GM23338 (cell line): Measurements from ENCODE around the gene PPP1R9A. TPM values are rescaled to one million over a fixed set of nuclear protein-coding genes. Genes with fewer than 3 reads are reported as not detected.

Source experiments
- ATAC-seq: fragments of 200-7000 bp; cut with Tn5 transposase; 3 replicates; pipeline ENCODE4 v1.9.1; 2020
- DNase-seq: peaks from one replicate; pipeline ENCODE4 v3.0.0-alpha.2; 2015; ENCODE audit warnings: low spot score
- H2AFZ ChIP-seq: fragments of 200-600 bp; sonication (generic); 2 replicates; pipeline ENCODE4 v1.8.0; 2016; ENCODE audit warnings: antibody characterized with exemption, mild to moderate bottlenecking, moderate library complexity
- H3F3A ChIP-seq: fragments of 200-600 bp; sonication (generic); replicated peaks from 2 replicates; pipeline ENCODE4 v1.8.0; 2017; ENCODE audit warnings: antibody characterized with exemption, mixed run types, low read depth
- H3K27ac ChIP-seq: fragments of 200-600 bp; sonication (generic); 2 replicates; pipeline ENCODE4 v1.6.1; 2016; ENCODE audit warnings: low read depth
- H3K27me3 ChIP-seq: fragments of 200-600 bp; sonication (generic); 2 replicates; pipeline ENCODE4 v1.8.0; 2016; ENCODE audit warnings: mild to moderate bottlenecking, mixed run types, moderate library complexity; ENCODE audit not compliant: insufficient read depth
- H3K36me3 ChIP-seq: fragments of 200-600 bp; sonication (generic); 2 replicates; pipeline ENCODE4 v1.8.0; 2016; ENCODE audit warnings: mild to moderate bottlenecking; ENCODE audit not compliant: insufficient read depth
- H3K4me1 ChIP-seq: fragments of 200-600 bp; sonication (generic); 2 replicates; pipeline ENCODE4 v1.8.0; 2016; ENCODE audit warnings: mild to moderate bottlenecking, moderate library complexity; ENCODE audit not compliant: insufficient read depth
- H3K4me2 ChIP-seq: fragments of 200-600 bp; sonication (generic); 2 replicates; pipeline ENCODE4 v1.7.1; 2017; ENCODE audit warnings: mixed run types
- H3K4me3 ChIP-seq: fragments of 200-600 bp; sonication (generic); 2 replicates; pipeline ENCODE4 v1.6.1; 2016; ENCODE audit warnings: mixed run types
- H3K79me2 ChIP-seq: fragments of 200-600 bp; sonication (generic); replicated peaks from 2 replicates; pipeline ENCODE4 v1.8.0; 2017; ENCODE audit warnings: mild to moderate bottlenecking; ENCODE audit not compliant: insufficient read depth
- H3K9me2 ChIP-seq: fragments of 200-600 bp; sonication (generic); 2 replicates; pipeline ENCODE4 v1.8.0; 2017; ENCODE audit not compliant: insufficient read depth
- H4K20me1 ChIP-seq: fragments of 200-600 bp; sonication (generic); replicated peaks from 2 replicates; pipeline ENCODE4 v1.8.0; 2017; ENCODE audit warnings: mild to moderate bottlenecking; ENCODE audit not compliant: insufficient read depth
- H3K27ac Mint-ChIP-seq: 2 replicates; pipeline ENCODE4 v1.8.0; 2020; ENCODE audit warnings: inconsistent platforms, mild to moderate bottlenecking, moderate library complexity, mixed read lengths
- H3K27me3 Mint-ChIP-seq: 3 replicates; pipeline ENCODE4 v1.8.0; 2022; ENCODE audit warnings: low read depth, mild to moderate bottlenecking, moderate library complexity, mixed read lengths, inconsistent platforms; ENCODE audit not compliant: insufficient read depth, poor library complexity
- H3K36me3 Mint-ChIP-seq: 3 replicates; pipeline ENCODE4 v1.8.0; 2021; ENCODE audit warnings: low read depth, mild to moderate bottlenecking, inconsistent platforms, moderate library complexity, mixed read lengths
- H3K4me1 Mint-ChIP-seq: 3 replicates; pipeline ENCODE4 v1.8.0; 2020; ENCODE audit warnings: mild to moderate bottlenecking, inconsistent platforms, mixed read lengths
- H3K4me3 Mint-ChIP-seq: 3 replicates; pipeline ENCODE4 v1.8.0; 2021; ENCODE audit warnings: moderate library complexity, mild to moderate bottlenecking, inconsistent platforms, mixed read lengths
- H3K9me3 Mint-ChIP-seq: 3 replicates; pipeline ENCODE4 v1.8.0; 2020; ENCODE audit warnings: moderate library complexity, mild to moderate bottlenecking, inconsistent platforms, mixed read lengths
- CREB1 ChIP-seq: fragments of 250-450 bp; sonication (Bioruptor Pico); IDR thresholded peaks from 2 replicates; pipeline ENCODE4 v1.5.0; 2020; ENCODE audit warnings: low read depth, mild to moderate bottlenecking, moderate library complexity
- CTCF ChIP-seq, 2 experiments: fragments of 200-600 bp in 1 of 2; sonication (generic) in 1 of 2; conservative IDR thresholded peaks; 2 replicates each; pipeline versions ENCODE4 v1.5.1 to v1.6.1; 2016 to 2017; ENCODE audit warnings: antibody characterized with exemption in 2 of 2, low read depth in 2 of 2, mild to moderate bottlenecking in 2 of 2, moderate library complexity in 1 of 2
- ETS1 ChIP-seq: IDR thresholded peaks from 2 replicates; pipeline ENCODE4 v1.6.1; 2016; ENCODE audit warnings: antibody characterized with exemption
- EZH2 ChIP-seq: fragments of 200-600 bp; sonication (generic); IDR thresholded peaks from one replicate; pipeline ENCODE4 v1.8.0; 2017; ENCODE audit warnings: antibody characterized with exemption, mild to moderate bottlenecking, low read depth; ENCODE audit not compliant: unreplicated experiment
- EZH2phosphoT487 ChIP-seq: fragments of 200-600 bp; sonication (generic); IDR thresholded peaks from one replicate; pipeline ENCODE4 v1.8.1; 2018; ENCODE audit warnings: antibody characterized with exemption; ENCODE audit not compliant: unreplicated experiment
- JUNB ChIP-seq: IDR thresholded peaks from one replicate; pipeline ENCODE4 v1.6.1; 2016; ENCODE audit warnings: antibody characterized with exemption; ENCODE audit not compliant: unreplicated experiment
- NANOG ChIP-seq: IDR thresholded peaks from 2 replicates; pipeline ENCODE4 v1.6.1; 2016; ENCODE audit warnings: antibody characterized with exemption, borderline replicate concordance
- POLR2AphosphoS5 ChIP-seq: IDR thresholded peaks from 2 replicates; pipeline ENCODE4 v1.6.1; 2016; ENCODE audit warnings: antibody characterized with exemption, low read depth
- REST ChIP-seq: IDR thresholded peaks from one replicate; pipeline ENCODE4 v1.6.1; 2018; ENCODE audit warnings: antibody characterized with exemption; ENCODE audit not compliant: unreplicated experiment
- STAT1 ChIP-seq: IDR thresholded peaks from one replicate; pipeline ENCODE4 v1.6.1; 2016; ENCODE audit warnings: antibody characterized with exemption; ENCODE audit not compliant: unreplicated experiment
- ZNF114 ChIP-seq: fragments of 250-450 bp; sonication (Bioruptor Pico); IDR thresholded peaks from 2 replicates; pipeline ENCODE4 v1.5.0; 2020; ENCODE audit warnings: mild to moderate bottlenecking, moderate library complexity
- ZNF331 ChIP-seq: fragments of 250-450 bp; sonication (Bioruptor Pico); IDR thresholded peaks from 2 replicates; pipeline ENCODE4 v1.5.0; 2020; ENCODE audit warnings: low read depth, mild to moderate bottlenecking, moderate library complexity
- ZNF462 ChIP-seq: fragments of 250-450 bp; sonication (Bioruptor Pico); IDR thresholded peaks from 2 replicates; pipeline ENCODE4 v1.5.0; 2020; ENCODE audit warnings: mild to moderate bottlenecking, moderate library complexity
- polyA plus RNA-seq: library from polyadenylated mRNA; unstranded; fragments of >200 nt; fragmentation: Nextera tagmentation; extraction: Ambion mirVana; gene quantifications from 2 replicates; pipeline ENCODE4 v1.2.1, GENCODE V29; 2016
- total RNA-seq: library from RNA; depleted of rRNA; stranded (reverse); fragments of >200 nt; shearing (Covaris generic); gene quantifications from 2 replicates; pipeline ENCODE4 v1.2.3, GENCODE V29; 2014

PPP1R9A gene
- total and polyA plus RNA-seq, 2 experiments from 2014 or later, result 10.6 to 31.8 TPM

- Histone ChIP-seq H3K79me2 (peaks cover 78% of the 10 kb centered on the region), H3K27me3 (no peaks in the 10 kb centered on the region), H4K20me1 (no peaks in the 10 kb centered on the region; the same call in 1 of the 2 replicates), H3K36me3 (no peaks in the 10 kb centered on the region), H2AFZ (no peak overlapping the region), H3K4me1 (peaks cover 64% of the 10 kb centered on the region), H3K9me2 (no peaks in the 10 kb centered on the region), H3K4me3 (peak overlapping the region; percentile 30; the same call in 1 of the 2 replicates), H3K27ac (no peak overlapping the region), H3K4me2 (peak overlapping the region; percentile 71), H3F3A (no peaks in the 10 kb centered on the region)
- DNase-seq (no peak), ATAC-seq (no peak)
- peak overlapping the region; percentile 60; the same call in 1 of the 2 replicates for H3K27ac Mint-ChIP-seq
- H3K4me3 Mint-ChIP-seq, result peak overlapping the region; percentile 48; the same call in 2 of the 3 replicates
- peaks cover 12% of the 10 kb centered on the region for H3K36me3 Mint-ChIP-seq
- no peak for TF ChIP-seq ETS1
- no peak for TF ChIP-seq EZH2phosphoT487
- no peak for TF ChIP-seq POLR2AphosphoS5
- TF ChIP-seq ZNF114 (CRISPR knock-in tag), result no peak
- TF ChIP-seq CREB1 (CRISPR knock-in tag), result no peak
- no peak for TF ChIP-seq EZH2
- TF ChIP-seq CTCF (conservative IDR thresholded peaks at IDR 0.05; ENCODE audit: low read depth in 2 of 2), result no peak
- TF ChIP-seq REST, result no peak
- TF ChIP-seq STAT1, result no peak
- no peak for TF ChIP-seq ZNF331
- no peak for TF ChIP-seq JUNB
- no peak for TF ChIP-seq NANOG
- TF ChIP-seq ZNF462 (CRISPR knock-in tag), result no peak
- H3K4me1 Mint-ChIP-seq, result peaks cover 62% of the 10 kb centered on the region
- no peaks in the 10 kb centered on the region for H3K9me3 Mint-ChIP-seq
- peaks cover 2% of the 10 kb centered on the region for H3K27me3 Mint-ChIP-seq
Observed at GRCh38 chr7:94912085-94912484, 4.7 kb downstream of the PPP1R9A start.
